Osteoblast (primary cell): Measurements from ENCODE around the gene TENT5C. TPM values are rescaled to one million over a fixed set of nuclear protein-coding genes. Genes with fewer than 3 reads are reported as not detected.

Source experiments
- DNase-seq: peaks from one replicate; pipeline ENCODE4 v3.0.0; 2011; ENCODE audit warnings: low spot score, mixed read lengths; ENCODE audit not compliant: insufficient read length; ENCODE audit errors: missing footprints
- H2AFZ ChIP-seq: 2 replicates; pipeline ENCODE4 v1.6.0; 2011; ENCODE audit warnings: mild to moderate bottlenecking, low read length
- H3K27ac ChIP-seq: 2 replicates; pipeline ENCODE4 v1.5.1; 2011; ENCODE audit warnings: mild to moderate bottlenecking, low read depth, low read length, moderate library complexity
- H3K27me3 ChIP-seq: 2 replicates; pipeline ENCODE4 v1.6.0; 2012; ENCODE audit warnings: mild to moderate bottlenecking, control low read depth, inconsistent platforms, low read length, moderate library complexity; ENCODE audit not compliant: insufficient read depth
- H3K36me3 ChIP-seq: 2 replicates; pipeline ENCODE4 v1.5.1; 2011; ENCODE audit warnings: mild to moderate bottlenecking, low read length, control low read depth, moderate library complexity; ENCODE audit not compliant: insufficient read depth
- H3K4me1 ChIP-seq: 2 replicates; pipeline ENCODE4 v1.5.1; 2011; ENCODE audit warnings: mild to moderate bottlenecking, low read length, control low read depth, moderate library complexity; ENCODE audit not compliant: insufficient read depth
- H3K4me2 ChIP-seq: 2 replicates; pipeline ENCODE4 v1.6.0; 2011; ENCODE audit warnings: mild to moderate bottlenecking, low read length; ENCODE audit not compliant: insufficient read depth
- H3K4me3 ChIP-seq: fragments of 200-600 bp; sonication (generic); 3 replicates; pipeline ENCODE4 v1.5.1; 2012; ENCODE audit warnings: mild to moderate bottlenecking, low read length, inconsistent platforms; ENCODE audit not compliant: insufficient read depth
- H3K79me2 ChIP-seq: 2 replicates; pipeline ENCODE4 v1.6.0; 2012; ENCODE audit warnings: mild to moderate bottlenecking, low read length, control low read depth, inconsistent platforms; ENCODE audit not compliant: insufficient read depth
- H3K9me3 ChIP-seq: 2 replicates; pipeline ENCODE4 v1.5.1; 2011; ENCODE audit warnings: low read depth, low read length, control low read depth
- H4K20me1 ChIP-seq: 2 replicates; pipeline ENCODE4 v1.6.0; 2012; ENCODE audit warnings: mild to moderate bottlenecking, low read length, control low read depth; ENCODE audit not compliant: insufficient read depth
- CTCF ChIP-seq: IDR thresholded peaks from 2 replicates; pipeline ENCODE4 v1.5.1; 2011; ENCODE audit warnings: mild to moderate bottlenecking, low read depth, low read length, moderate library complexity; ENCODE audit errors: extremely low read depth
- total RNA-seq: library from RNA; depleted of rRNA; stranded (reverse); fragments of >200 nt; gene quantifications from 2 replicates; pipeline ENCODE4 v1.2.3, GENCODE V29; 2012

TENT5C gene
- total RNA-seq, 1 donor, result 0.36 TPM

GRCh38 chr1:117636637-117637425 lies 31.0 kb downstream of the TENT5C start:
- Histone ChIP-seq H3K4me1 (no peaks in the 10 kb centered on the region), H3K27ac (no peak overlapping the region), H3K27me3 (peaks cover 29% of the 10 kb centered on the region), H4K20me1 (no peaks in the 10 kb centered on the region), H2AFZ (no peak overlapping the region), H3K4me2 (no peak overlapping the region), H3K36me3 (no peaks in the 10 kb centered on the region), H3K4me3 (no peak overlapping the region), H3K9me3 (no peaks in the 10 kb centered on the region), H3K79me2 (no peaks in the 10 kb centered on the region)
- no peak for DNase-seq
- no peak for TF ChIP-seq CTCF

GRCh38 chr1:117638141-117638540 lies 32.3 kb downstream of the TENT5C start:
- DNase-seq, result peak; percentile 63
- peaks cover 19% of the 10 kb centered on the region for H3K27me3 ChIP-seq
- no peaks in the 10 kb centered on the region for H3K4me1 ChIP-seq
- no peak overlapping the region for H3K4me3 ChIP-seq
- no peaks in the 10 kb centered on the region for H3K9me3 ChIP-seq
- TF ChIP-seq CTCF, result no peak
- no peak overlapping the region for H3K27ac ChIP-seq
- H3K79me2 ChIP-seq, result no peaks in the 10 kb centered on the region
- H3K4me2 ChIP-seq, result no peak overlapping the region
- no peak overlapping the region for H2AFZ ChIP-seq
- H3K36me3 ChIP-seq, result no peaks in the 10 kb centered on the region
- H4K20me1 ChIP-seq, result no peaks in the 10 kb centered on the region

- Histone ChIP-seq H3K4me1 (no peaks in the 10 kb centered on the region), H3K36me3 (no peaks in the 10 kb centered on the region), H2AFZ (no peak overlapping the region), H3K4me3 (no peak overlapping the region), H3K4me2 (no peak overlapping the region), H4K20me1 (no peaks in the 10 kb centered on the region), H3K27ac (no peak overlapping the region), H3K27me3 (peaks cover 12% of the 10 kb centered on the region), H3K9me3 (no peaks in the 10 kb centered on the region), H3K79me2 (no peaks in the 10 kb centered on the region)
- TF ChIP-seq CTCF, result no peak
- no peak for DNase-seq
Measured at GRCh38 chr1:117638759-117639158, 32.9 kb downstream of the TENT5C start.

GRCh38 chr1:117639741-117640140 lies 33.9 kb downstream of the TENT5C start:
- H3K79me2 ChIP-seq, result no peaks in the 10 kb centered on the region
- no peaks in the 10 kb centered on the region for H4K20me1 ChIP-seq
- H3K9me3 ChIP-seq, result no peaks in the 10 kb centered on the region
- no peak overlapping the region for H3K27ac ChIP-seq
- no peaks in the 10 kb centered on the region for H3K4me1 ChIP-seq
- no peaks in the 10 kb centered on the region for H3K36me3 ChIP-seq
- no peak for DNase-seq
- H2AFZ ChIP-seq, result no peak overlapping the region
- no peak for TF ChIP-seq CTCF
- H3K27me3 ChIP-seq, result peaks cover 5% of the 10 kb centered on the region
- H3K4me3 ChIP-seq, result no peak overlapping the region
- H3K4me2 ChIP-seq, result no peak overlapping the region
